DMS153 (cell line): ENCODE results near the gene LY6G6D.

Source experiments
- DNase-seq: peaks from one replicate; lab custom pipeline; 2025; lab: John Stamatoyannopoulos, UW

The LY6G6D gene, protein sequence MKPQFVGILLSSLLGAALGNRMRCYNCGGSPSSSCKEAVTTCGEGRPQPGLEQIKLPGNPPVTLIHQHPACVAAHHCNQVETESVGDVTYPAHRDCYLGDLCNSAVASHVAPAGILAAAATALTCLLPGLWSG

DNA sequence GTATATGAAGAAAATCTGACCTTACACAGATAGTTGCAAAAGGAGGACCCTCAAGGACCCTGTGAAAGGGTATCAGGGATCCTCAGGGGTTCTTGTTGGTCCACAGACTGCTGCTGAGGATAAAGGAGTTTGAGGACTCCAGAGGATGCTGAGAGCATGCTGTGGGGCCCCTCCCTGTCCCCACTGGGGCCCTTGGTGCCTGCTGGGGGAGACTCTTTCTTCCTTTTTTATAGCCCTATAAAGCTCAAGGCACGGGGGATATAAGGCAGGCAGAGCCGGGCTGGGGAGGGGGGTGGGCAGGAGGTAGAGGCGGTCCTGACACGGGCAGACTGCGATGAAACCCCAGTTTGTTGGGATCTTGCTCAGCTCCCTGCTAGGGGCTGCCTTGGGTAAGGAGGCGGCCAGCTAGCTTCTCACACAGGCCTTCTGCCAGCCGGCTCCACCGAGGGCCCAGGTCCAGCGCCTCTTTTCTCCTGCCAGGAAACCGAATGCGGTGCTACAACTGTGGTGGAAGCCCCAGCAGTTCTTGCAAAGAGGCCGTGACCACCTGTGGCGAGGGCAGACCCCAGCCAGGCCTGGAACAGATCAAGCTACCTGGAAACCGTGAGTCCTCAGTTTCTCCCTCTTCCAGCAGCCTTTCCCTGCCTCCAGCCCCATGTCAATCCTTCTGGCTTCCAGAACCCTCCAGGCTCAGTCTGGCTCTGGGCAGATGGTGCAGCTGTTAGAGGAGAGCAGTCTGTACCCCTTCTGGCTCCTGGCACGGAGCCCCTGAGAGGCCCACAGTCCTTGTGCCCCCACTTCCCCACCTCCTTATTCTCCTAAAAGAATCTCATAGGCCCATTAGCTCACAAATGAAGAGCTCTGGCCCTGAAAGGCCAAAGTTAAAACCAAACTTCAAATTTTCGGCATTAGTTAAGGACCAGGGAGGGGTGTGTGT lies at the start of gene LY6G6D:
TSS of gene LY6G6D (plus strand) at position 327 of the 937 bp plus-strand sequence. CDS start at position 335, 8 bp downstream.
- DNase-seq: no peak

DNA sequence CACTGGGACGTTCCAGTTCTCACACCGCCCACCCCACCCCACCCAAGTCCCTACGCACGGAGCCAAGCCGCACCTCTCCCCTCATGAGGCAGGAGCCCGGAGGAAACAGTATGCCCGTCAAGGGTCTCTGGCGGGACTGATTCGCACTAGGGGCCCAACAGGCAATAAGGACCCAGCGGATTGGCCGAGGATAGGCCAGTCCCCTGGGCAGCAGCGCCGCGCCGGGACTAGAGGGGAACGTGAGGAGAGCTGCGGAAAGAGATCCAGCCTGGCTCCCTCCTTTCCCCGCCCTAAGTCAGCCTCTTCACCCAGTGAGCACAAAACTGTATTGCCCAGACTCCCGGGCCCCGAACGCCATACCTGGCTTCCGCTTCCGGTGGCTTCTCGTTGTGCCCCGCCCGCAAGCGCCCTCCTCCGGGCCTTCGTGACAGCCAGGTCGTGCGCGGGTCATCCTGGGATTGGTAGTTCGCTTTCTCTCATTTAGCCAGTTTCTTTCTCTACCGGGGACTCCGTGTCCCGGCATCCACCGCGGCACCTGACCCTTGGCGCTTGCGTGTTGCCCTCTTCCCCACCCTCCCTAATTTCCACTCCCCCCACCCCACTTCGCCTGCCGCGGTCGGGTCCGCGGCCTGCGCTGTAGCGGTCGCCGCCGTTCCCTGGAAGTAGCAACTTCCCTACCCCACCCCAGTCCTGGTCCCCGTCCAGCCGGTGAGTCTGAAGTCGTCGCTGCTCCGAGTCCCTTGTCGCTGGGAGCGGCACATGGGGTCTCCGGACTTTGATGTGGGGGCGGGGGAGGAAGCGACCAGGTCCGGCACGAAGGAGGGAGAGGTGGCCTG lies 49.4 kb upstream of the LY6G6D start, which contains the start of gene CSNK2B:
TSS of gene CSNK2B (plus strand) at position 580 of the 836 bp plus-strand sequence. CDS start 752 bp downstream, outside the sequence.
- DNase-seq: peak; percentile 95

DNA sequence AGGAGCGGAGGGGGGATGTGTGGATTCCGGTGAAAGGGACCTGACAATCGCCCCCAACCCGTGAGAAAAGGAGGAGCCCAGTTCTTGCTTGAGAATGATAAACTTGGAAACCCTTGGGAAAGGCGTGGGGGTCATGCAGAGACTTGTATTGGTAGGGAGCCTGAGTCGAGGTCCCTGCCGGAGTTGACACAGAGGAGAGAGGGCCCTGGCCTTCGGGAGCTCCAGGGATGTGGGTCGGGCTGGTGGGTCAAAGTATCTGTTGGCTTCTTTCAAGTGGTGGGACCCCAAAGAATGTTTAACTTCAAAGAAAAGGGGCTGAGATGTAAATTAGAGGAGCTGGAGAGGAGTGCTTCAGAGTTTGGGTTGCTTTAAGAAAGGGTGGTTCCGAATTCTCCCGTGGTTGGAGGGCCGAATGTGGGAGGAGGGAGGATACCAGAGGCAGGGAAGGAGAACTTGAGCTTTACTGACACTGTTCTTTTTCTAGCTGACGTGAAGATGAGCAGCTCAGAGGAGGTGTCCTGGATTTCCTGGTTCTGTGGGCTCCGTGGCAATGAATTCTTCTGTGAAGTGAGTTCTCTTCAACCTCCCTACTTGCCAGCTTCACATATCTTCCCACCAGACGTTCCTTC lies 48.7 kb upstream of the LY6G6D start:
- no peak for DNase-seq

DNA sequence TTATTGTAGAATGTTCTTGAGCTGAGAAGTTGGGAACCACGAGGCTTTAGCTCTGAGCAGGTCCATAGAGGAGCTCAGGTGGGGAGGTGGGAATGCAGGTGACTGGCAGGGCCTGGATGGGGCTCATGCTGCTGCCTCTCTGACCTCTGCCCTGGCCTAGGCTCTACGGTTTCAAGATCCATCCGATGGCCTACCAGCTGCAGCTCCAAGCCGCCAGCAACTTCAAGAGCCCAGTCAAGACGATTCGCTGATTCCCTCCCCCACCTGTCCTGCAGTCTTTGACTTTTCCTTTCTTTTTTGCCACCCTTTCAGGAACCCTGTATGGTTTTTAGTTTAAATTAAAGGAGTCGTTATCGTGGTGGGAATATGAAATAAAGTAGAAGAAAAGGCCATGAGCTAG lies 45.5 kb upstream of the LY6G6D start, which contains the start of gene LY6G5B:
TSS of gene LY6G5B (plus strand) at position 301 of the 400 bp plus-strand sequence. CDS start 975 bp downstream, outside the sequence.
- no peak for DNase-seq

DNA sequence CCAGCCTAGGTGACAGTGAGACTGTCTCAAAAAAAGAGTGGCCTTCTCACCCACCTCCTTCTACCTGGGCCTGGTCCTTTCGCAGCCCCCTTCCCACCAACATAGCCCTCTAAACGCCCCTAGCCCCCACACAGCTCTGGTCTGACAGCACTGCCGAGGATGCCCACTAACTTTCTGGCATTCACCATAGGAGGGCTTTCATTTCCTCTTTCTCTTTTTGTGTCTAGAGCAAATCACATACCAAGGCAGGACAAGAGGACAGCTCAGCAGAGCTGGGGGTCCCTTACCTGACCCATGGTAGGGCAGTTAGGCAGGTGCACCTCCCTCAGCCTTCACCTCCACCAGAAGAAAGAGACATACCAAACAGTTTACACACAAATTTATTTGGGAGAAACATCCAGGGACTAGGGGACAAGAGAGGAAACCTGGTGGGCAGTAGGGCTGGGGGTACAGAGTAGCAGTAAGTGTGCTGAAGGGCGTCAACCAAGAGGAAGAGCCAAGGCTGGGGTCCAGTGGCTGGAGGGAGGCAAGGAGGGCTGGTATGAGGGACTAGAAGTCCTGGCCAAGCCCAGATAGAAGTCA lies 38.7 kb upstream of the LY6G6D start:
- no peak for DNase-seq

DNA sequence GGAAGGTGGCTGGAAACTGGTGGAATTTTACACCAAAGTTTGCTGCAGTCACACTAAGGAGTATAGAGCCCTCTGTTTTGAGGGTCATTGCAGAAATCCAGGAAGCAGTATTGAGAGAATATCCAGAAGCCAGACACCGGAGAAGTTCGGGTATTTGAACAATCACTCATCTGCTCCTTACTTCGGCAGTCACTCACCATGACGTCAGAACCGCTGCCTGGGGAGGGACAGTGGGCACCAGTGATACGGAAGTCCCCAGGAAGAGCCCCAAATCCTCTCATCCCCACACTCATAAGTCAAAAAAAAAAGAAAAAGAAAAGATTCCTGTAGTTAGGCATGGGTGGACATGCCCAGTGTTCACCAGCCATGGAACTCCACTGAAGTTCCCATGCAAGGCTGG lies 38.2 kb upstream of the LY6G6D start:
- DNase-seq: no peak

DNA sequence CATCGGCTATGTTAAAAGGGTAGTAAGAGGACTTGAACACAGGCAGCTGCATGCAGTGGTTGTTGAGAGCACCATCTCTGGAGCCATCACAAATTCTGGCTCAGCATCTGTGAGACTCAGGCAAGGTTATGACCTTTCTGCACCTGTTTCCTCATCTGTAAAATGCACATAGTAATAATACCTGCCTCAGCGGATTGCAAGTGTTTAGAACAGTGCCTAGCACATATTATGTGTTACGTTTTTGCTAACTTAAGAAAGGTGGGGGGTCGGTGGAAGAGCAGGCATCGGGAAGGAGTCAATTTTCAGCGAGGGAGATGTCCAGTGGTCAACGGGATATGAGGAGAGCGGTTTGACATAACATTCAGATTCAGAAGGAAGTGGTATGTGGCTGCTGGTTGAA lies 37.2 kb upstream of the LY6G6D start:
- DNase-seq: no peak

DNA sequence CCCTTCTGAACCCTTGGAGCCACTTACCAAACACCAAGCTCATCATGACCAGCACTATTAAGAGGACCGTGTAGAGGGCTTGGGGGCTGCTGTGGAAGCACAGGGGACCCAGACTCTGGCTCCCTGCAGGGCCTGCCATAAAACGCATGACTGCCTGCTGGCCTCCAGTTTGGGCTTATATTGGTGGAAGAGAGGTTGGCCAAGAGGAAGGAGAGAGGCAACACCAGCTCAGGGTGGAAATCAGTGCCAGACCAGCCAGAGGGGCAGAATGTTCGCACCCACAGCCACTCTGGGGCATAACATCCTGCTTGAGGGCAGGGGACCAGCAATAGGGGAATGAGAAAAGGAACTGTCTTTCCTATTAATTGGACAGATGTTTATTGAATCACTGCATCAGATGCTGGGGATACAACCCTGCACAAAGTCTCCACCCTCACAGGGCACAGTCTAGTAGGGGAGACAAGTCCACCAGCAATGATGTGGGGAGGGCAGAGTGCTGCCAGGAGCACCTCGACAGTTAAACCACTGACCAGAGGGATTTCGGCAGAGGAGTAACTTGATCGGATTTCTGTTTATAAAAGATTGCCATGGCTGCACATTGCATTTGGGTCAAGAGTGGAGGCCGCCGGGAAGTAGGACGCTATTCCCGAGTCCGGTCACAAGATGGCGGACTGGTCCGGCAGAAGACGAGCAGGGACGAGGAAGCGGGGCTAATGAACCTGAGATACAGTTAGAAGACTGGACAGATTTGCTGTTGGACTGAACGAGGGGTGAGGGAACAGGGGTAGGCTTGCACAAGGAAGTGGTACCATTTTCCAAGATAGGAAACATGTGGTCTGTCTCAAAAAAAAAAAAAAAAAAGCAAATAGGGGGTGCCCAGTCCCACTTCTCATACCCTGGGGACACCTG lies 34.7 kb upstream of the LY6G6D start, which contains the start of gene LY6G5C:
TSS of gene LY6G5C (minus strand) at position 842 of the 909 bp plus-strand sequence. CDS start at position 148, 694 bp downstream.
- DNase-seq: peak; percentile 89

DNA sequence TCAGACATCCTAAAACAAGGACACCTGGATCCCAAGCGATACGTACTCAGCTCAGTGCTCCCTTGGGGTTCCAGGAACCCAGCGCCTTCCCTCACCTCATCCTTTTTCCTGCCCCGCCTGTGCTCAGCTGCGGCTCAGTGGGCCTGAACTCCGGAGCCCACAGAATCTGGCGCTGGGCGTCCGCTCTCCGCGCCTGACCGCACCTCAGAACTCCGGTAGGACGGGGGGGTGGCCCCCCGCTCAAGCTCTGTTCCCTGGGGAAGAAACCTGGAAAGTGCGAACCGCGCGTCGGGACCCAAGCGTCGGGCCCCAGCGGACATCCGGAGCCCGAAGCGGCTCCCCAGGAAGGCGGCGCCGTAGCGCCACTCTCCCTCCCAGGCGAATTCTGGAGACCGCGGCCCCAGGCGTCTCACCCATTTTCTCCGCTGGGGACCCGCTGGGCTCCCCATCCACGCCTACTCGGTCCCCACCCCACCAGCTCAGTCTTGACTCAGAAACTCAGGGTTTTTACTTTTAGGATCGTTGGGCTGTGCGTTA lies 33.9 kb upstream of the LY6G6D start:
- no peak for DNase-seq

DNA sequence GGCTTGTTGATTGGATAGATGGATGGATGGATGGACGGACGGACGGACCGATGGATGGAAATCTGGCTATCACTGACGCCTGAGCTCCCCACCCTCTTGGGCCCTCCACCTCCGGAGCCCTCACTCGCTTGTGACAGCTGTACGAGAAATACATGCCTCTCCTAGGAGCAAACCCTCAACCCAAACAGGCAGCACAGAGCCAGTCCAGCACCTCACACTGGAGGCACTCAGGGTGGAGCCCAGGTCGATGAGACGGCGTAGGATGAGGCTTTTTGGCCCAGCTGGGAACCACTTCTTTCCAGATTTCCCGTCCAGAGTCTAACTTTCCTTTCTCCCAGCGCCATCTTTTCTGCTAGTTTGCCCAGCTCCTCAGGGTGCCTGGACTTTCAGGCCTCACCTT lies 31.6 kb upstream of the LY6G6D start:
- DNase-seq: no peak

DNA sequence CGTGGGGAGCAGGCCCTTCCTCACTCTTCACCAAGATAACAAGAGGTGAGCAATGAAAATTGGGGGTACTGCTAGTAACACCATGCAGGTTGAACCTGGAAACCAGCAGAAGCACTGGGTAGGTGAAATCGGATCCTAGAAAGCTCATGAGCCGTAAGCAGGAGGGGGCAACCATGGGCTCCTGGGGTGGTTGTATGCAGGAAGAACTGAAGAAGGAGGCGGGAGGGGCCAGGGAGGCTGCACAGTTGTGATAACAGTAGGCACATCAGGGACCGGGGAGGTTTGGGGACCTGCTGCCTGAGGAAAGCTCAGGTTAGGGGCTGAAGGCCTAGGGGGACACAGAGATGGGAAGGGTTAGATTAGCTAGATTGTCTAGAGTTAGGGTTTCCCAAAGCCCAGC lies 28.7 kb upstream of the LY6G6D start:
- DNase-seq: no peak

DNA sequence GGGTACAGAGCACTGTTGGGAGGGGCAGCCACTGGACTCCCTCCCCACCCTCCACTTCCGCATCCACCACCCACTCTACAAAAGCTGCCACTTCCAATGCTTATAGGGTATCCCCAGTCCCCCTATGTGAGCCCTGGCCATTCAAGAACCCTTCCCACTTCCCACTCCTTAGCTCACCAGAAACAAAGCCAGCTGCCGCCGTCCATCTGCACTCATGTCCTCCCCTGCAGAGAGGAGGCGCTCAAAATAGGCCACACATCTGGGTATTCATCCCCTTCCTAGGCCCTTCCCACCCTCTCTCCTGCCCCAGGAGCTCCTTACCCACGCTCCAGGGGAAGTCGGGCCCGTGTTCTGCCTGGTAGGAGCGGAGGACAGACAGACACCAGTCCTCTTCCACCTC lies 27.8 kb upstream of the LY6G6D start:
- DNase-seq: no peak

DNA sequence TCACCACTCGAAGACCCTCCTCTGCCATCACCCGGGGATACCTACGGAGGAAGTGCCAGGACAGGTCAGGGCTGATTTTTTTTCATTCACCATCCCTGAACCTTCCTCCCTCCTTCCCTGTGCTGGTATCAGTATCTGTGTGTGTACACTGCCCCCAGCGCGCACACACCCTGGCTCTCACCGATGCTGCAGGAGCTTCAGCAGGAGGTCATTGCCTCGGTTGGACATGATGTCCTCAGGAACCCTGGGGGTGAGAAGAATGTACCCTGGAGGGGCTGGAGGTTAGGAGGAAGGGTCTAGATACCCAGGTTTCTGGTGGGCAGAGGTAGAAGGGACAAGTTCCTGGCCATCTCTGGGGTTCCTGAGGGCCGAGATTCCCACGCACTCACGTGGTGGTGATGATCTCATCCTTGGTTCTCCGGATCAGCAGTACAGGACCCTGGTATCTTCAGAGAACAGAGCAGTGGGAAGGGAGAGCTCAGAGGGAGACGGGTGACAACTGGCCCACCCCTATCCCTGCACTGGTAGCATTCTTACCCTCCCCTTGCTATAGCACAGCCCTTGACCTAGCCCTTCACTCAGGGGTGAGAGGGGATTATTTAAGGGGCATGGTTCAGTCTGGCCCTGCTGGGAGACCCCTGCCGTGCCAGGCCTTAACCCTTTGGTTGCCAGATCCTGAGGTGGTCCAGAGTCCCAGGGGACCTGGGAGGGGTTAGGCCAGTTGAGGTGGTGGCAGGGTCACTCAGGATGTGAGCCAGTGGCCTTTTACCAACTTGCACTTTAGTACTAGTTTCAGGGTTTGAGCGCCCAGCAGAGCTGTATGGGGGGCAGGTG lies 27.1 kb upstream of the LY6G6D start:
- no peak for DNase-seq

DNA sequence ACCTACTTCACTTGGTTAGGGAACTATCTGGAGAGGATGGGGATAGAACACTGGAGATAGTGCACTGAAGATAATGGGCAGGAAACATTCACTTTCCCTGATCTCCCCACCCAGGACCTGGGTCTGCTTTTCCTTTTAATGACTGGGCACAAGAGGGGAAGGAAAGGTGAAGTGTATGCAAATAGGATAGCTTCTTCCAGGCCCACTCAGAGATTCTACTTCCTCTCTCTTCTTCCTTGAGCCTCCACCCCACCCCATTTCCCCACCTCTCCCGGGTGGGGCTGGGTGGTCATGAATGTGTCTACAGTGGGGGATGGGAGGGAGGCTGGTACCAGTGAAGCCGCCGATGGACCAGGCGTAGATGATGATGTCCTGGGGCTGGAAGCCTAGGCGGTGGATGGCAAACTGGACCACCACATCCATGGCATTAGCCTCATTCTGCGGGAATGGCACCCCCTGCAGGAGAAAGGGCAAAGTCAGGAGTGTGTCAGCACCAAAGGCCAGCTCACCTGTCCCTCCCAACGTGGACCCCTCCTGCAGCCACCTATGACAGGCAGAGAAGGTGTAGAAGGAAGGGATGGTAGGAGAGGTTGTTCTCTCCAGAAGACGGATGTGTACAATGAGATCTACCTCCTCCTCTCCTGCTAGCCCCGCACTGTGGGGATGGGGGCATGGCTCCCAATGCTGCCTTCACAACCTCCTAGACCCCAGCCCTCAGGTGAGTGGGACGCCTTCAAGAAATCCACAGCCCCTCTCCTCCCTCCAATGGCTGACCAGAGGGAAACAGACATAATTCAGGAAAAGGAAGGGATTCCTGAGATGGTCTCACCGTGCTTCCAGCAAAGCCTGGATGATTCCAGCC lies 25.7 kb upstream of the LY6G6D start:
- no peak for DNase-seq

DNA sequence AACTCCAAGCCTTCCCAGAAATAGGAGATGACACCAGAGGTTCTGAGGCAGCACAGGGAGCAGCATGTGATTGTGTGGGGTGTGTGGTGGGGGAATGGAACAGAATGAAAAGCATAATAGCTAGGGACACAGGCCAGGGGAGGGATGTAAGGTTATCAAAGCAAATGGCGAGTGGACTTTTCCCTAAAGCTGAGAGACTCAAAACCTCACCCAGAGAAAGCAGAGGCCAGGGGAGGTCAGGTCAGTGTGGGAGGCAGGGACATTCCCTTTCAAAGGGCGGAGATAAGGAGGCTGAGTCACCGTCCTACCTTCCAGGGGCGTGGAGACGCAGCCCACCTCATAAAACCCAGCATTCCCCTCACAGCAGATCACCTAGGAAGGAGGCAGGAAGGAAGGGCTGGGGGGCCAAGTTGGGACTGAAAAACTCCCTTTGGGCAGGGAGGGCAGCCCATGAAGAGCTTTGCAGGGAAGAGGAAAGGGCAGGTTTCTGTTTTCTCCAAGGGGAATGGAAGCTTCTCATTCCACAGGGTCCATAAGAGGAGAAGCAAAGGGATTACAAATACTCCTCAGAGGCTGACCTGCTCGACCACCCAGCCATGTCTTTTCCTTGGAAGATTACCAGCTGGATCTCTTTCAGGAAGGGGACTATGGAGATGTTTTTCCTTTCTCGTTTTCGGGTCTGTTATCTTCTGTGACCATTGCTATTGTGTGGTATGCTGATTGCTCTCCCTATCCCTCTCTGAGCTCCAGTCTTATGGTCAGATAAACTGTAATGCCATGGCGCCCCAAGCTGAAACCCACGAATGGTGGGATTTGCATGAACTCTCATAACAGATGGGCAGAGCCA lies 24.7 kb upstream of the LY6G6D start:
- no peak for DNase-seq

DNA sequence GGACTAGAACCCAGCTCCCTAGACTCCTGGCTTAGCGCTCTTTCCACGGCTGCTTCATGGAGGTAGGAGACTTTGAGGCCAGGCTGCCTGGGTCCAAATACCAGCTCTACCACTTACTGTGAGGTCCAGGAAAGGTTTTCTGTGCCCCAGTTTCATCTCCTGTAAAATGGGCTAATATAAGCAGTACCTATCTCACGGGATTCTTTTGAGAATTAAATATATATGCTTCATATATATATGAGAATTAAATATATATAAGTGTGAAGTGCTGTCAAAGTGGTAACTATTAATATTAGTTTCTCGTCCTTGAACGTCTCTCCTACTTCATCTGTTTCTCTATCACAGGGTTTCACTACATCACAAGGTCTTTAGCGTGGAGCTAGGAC lies 24.1 kb upstream of the LY6G6D start:
- no peak for DNase-seq

DNA sequence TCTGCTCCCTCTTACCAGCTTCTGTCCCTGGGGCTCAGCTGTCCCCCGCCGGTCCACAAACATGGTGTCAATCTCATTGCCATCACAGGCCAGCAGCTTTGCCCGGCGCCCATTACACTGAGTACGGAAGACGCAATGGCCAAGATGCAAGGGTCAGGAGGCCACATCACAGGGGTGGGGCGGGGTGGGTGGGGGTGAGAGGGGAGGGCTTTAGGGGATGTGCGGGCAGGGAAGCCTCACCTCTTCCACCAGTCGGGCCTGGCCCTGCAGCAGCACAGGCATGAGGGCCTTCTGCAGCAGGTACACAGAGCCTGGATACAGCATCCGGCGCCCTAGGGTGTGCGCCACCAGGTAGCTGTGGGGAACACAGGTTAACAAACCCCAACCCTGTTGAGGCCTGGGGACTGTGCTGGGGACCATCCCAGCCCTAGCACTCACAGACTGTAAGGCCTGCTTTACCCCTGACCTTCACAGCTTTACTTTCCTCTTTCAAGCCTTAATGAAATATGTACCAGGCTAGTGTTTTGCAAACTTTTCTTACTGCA lies 23.5 kb upstream of the LY6G6D start:
- no peak for DNase-seq
